ENCODE measurements around the gene ALG5.

The ALG5 gene

DNA sequence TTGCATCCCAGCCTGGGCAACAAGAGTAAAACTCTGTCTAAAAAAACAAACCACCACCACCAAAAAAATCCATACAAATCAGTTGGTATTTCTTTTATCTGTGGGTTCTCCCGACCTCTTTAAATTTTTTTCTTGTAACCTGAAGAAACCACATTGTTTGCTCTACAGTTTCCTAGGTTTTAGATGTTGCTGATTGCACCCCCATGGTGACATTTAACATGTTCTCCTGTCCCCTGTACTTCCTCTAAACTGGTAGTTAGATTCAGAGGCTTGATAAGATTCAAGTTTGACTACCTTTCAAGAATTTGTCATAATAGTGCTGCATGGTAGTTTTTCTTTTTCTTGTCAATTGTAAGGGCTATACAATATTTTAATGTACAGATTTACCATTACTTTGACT, 24.0 kb downstream of the ALG5 start:
- no peak for DNase-seq

DNA sequence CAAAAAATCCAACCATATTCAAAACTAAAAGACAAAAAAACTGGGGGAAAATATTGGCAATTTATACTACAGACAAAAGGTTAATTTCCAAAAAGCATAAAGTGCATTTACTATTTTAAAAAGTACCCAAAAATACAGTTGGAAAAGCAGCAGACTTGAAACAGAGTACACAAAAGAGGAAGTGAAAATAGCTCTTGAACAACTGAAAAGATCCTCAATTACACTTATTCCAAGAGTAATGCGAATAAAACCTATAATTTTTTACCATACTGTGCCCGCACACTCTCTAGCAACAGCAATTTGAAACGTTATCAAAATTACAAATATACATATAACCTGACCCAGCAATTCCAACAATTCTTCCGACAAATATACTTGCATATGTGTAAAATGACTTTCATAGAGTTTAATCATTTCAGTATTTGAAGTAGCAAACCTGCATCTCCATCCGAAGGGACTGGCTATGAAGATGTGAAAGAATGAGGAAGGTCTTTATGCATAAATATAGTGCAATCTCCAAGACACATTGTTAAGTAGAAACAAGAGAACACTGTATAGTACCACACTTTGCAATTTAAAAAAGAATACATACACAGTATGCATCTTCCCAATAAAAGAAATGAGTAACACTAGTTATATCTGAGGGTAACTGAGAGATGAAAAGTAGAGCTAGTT, 25.4 kb downstream of the ALG5 start:
- DNase-seq, result no peak

DNA sequence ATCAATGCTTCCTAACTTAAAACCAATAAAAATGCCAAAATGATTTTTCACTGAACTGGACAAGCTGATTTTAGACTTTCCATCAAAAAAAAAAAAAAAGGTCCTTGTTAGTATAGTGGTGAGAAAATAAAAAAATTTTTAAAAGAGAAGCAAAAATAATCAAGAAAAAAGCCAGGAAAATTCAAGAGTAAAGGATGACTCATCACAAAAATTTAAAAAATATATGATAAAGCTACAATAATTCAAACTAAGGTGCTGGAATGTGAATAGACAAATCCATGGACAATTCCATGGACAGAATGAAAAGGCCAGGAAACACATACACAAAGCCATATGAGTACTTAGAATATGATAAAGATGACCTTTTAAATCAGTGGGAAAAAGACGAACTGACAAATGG, 26.1 kb downstream of the ALG5 start:
- no peak for DNase-seq

DNA sequence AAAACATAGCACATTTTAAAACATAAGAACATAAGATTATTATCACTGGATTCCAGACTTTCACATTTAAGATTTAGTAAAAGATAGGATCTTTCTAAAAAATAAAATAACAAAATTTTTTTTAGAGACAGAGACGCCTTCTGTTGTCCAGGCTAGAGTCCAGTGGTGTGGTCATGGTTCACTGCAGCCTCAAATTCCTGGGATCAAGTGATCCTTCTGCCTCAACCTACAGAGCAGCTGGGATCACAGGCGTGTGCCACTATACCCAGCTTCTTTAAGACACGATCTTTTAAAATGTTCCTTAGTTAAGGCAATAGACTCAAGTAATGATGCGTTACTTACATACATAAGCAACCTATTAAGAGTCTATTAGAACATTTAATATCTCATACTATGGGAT, 32.7 kb downstream of the ALG5 start:
- DNase-seq, result no peak

DNA sequence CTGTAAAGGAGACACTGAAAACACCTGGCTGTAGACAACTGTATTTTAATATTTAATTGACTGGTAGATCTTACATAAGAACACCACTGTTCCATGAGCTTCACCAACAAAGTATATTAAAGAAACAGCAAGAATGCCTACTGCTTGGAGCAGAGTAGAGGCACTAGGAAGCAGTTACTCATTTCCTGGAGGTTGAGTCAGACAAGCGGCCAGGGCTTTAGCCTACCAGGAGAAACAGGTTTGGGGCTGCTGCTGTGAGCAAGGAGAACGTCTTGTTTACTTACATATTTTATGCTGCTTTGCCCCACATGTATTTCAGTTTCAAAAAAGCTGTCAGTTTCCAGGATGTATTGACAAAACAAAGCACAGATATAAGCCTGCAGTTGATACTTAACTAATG, 33.4 kb downstream of the ALG5 start:
- DNase-seq, result no peak

DNA sequence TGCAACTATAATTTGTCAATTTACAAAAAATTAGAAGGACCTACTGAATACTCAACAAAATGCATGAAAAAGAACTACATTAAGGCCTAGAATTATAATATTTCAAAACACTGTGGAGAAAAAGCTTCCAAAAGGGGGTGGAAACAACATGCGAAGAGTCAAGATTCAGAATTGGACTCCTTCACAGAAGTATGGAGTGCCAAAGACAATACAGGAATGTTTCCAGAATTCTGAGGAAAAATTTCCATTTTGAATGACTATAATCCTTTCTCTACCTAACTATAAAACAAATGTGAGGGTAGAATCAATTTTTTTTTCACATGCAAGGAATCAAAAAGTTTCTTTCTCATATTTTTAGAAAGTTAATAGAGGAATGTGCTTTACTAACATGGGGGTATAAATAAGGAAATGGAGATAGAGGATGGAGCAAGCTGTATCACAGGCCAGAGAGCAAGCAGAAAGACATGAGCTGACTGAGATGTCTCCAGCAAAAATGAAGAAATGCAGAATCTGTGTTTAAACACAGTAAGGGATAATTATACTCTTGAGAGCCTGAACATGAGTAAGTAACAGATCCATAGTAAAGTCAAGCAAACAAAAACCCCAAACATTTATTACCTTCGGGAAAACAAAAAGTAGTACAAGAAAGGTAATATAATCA, 39.6 kb downstream of the ALG5 start:
- no peak for DNase-seq

DNA sequence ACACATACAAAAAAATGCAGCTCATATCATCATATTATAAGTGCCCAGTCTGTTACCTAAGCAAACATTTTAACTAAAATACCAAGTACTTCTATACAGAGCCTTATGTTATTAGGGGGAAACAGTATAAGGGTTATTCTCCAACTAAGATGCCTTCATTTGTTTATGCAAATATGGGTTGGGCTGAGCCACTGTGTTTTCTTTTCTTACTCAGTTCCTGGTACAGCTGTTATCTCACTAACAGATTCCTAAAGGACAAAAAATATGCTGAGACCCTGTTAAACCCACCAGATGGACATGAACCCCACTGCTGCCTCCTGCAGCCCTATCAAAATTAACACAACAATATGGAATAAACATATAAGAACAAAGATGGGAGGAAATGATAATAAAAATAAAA, 44.6 kb downstream of the ALG5 start:
- no peak for DNase-seq

DNA sequence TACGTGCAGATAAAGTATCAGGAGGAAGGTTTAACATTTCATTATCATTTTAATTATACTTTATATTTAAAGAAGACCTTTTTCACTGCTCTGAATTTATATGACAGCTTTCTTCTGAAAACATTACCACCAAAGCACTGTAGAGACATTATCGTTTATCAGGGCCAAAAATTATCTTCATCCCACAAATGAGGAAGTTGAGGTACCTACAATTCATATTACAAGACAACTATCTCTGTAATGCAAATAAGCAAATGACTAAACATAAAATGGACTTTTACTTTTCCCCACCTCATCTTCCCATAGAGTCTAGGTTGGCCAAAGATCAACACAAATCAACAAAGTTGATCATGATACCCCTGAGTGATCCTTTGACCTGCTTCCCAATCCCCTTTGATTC, 48.2 kb downstream of the ALG5 start:
- no peak for DNase-seq

DNA sequence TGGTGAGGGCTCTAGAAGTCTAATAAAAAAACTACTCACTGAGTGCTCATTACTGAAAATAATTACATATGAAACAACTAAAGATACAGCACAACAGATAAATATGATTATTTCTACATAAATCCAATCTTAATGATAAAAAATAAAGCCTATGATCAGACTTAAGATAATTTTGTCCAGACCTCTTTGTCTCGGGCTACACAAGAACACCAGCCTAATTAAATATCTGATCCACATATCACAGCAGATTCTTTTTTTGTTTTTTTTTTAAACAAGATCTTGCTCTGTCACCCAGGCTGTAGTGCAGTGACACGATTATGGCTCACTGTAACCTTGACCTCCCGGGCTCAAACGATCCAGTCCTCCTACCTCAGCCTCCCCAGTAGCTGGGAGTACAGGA, 48.8 kb downstream of the ALG5 start:
- DNase-seq, result no peak

DNA sequence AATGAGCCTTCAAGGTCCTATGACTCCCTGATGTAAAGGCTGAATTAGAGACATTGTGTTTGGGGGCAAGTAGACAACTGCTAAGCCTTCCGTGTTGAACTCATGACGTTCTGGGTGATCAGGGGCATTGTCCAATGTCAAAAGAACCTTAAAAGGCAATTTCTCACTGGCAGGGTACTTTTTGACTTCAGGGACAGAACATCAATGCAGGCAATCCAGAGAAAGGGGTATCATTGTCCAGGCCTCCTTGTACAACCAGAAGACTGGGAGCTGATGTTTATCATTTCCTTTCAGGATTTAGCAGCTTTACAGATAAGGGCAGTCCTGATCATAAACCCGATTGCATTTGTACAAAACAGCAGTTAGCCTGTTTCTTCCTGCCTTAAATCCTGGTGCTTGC, 54.1 kb downstream of the ALG5 start:
- DNase-seq, result no peak

DNA sequence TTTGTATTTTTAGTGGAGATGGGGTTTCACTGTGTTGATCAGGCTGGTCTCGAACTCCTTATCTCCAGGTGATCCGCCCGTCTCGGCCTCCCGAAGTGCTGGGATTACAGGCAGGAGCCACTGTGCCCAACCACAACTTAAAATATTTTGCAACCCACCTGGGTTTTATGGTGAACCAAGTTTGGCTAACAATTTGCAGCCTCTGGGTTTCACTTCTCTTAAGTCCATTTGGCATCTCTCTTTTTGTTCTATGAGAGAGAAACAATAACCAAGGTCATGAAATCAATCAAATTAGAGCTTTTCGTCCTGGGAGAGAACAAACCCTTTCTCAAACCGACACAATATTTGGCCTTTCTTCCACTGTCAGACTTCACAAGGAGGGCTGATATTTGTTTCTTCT, 73.5 kb downstream of the ALG5 start:
- no peak for DNase-seq

DNA sequence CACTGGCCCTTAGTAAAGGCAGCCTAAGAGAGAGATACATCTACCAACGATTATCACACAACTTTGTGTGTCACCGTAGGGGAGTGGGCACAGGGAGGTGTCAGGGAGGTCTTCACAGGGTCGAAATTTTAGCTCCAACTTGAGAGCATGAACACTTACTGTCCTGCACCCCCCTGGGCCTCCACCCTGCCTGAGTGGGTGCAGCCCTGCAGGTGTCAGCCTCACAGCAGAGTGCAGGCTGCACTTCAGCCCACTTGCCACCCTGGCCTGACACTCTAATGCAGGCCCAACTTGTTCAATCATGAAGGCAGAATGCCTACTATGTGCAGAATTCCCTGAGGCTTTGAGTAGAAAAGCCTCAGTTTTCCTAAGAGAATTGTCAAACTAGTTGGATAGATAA, 75.1 kb downstream of the ALG5 start:
- no peak for DNase-seq

DNA sequence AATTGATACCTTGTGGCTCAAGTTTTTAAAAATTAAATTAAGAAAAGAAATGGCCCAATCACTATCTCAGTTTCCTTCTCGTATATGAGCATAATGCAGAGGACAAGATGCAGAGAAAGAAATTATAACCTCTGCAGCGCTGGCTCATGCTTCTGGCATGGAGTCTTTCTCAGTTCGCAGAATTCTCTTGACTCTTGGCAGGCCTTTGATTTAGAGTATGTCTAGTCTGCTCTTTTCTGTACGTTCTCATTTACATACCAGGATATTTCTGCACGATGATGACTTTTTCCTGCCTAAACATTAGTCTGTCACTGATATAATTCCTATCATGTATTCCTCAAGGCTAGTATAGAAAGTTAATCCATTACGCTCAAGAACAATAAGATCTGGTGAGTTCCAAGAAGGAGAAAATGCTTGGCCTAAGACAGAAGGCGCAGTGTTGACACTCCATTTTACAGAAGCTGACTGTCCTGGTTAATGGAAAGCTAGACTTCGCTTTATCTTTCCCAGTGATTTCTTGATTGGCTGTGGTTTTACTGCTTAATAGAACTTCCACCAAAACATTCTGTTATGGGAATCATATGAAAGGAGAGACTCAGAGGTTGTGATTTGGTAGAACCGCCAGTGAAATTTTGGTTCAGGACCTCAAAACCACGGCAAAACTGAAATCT, 77.4 kb downstream of the ALG5 start:
- no peak for DNase-seq

DNA sequence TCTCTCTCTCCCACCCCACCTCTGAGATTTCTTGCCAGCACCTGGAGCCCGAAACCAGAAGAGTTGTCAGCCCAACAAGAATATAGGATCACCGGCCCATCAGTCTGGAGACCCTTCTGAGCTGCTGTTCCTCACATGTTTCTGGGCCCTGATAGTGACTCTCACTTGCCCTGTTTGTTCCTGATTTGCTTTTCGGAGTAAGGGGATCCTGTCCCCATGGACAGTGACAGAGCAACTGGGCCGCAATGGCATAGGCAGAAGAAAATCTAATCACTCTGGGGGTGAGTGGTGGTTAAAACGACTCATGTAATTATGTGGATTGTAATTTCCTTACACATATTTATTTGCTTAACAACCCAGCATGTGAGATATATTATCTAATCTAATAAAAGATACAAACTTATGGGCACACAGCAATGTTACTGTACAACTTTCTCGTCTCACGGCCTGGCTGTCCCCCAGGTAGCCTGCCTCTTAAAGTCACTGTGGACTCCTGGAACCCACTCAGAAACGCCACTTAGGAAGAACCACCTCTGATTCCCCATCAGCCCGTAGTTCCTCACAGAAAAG, 78.4 kb downstream of the ALG5 start:
- DNase-seq, result no peak

DNA sequence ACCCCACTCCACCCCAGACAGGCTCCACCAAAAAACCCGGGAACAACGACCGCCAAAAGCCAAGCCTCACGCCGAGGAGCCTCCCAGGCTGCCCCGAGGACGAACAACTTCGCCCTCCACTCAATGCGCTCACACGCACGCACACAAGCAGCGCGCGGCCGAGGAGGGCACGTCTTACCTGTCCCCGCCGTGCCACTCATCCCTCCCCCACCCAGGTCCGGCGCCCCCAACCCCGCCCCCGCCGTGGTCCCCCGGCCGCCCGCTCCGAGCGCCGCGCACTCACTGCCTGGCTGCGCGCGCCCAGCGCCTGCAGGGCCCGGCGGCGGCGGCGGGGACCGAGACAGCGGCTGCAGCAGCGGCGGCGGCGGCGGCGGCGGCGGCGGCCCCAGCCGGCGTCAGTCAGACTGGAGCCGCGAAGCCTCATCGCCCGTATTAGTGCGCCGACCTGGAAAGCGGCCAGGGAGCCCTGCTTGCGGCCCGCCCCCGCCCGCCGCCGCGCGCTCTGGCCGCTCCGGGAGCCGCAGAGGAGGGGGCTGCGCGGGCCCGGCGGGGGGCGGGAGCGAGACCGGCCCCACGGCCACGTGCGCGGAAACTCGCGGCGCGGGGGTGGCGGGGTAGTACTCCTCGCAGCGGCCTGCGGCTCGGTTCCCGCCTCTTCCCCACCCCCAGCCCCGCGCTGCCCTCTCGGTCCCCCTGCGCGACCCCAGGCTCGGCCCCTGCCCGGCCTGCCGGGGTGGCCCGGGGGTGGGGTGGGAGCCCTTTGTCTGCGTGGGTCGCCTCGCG, 79.1 kb downstream of the ALG5 start, which contains the start of gene SMAD9:
Gene SMAD9 (minus strand): TSS at position 406 of the 783 bp plus-strand sequence. CDS start 40,549 bp downstream, outside the sequence.
- no peak for DNase-seq

DNA sequence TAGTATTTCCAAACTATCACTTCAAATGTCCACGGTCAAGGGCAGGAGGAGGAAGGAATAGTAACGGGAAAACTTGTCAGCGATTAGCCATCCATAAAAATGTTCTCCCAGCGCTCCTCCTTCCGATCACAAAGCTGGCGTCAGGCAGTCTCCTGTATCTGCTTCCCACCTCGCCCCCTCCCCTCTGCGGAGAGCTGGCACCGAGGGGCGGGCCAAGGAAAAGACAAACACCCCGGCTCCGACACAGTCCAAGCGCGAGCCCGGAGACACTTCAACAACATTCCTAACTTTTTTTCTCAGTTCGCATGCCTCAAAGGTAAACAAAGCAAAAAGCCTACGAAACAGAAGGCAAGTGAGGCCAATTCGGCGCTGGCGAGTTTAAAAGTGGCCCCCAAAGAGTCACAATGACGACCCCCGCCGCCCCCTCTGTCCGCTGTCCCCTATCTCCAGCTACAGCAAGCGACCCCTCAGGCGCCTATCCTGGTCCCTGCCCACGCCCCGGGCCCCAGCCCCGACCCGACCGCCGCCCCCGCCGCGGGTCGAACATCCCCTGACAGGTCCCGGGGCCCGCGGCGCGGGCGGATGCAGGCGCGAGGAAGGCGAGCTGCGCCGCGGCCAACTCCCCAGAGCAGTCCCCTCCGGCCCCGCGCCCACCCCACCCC, 79.8 kb downstream of the ALG5 start:
- no peak for DNase-seq

DNA sequence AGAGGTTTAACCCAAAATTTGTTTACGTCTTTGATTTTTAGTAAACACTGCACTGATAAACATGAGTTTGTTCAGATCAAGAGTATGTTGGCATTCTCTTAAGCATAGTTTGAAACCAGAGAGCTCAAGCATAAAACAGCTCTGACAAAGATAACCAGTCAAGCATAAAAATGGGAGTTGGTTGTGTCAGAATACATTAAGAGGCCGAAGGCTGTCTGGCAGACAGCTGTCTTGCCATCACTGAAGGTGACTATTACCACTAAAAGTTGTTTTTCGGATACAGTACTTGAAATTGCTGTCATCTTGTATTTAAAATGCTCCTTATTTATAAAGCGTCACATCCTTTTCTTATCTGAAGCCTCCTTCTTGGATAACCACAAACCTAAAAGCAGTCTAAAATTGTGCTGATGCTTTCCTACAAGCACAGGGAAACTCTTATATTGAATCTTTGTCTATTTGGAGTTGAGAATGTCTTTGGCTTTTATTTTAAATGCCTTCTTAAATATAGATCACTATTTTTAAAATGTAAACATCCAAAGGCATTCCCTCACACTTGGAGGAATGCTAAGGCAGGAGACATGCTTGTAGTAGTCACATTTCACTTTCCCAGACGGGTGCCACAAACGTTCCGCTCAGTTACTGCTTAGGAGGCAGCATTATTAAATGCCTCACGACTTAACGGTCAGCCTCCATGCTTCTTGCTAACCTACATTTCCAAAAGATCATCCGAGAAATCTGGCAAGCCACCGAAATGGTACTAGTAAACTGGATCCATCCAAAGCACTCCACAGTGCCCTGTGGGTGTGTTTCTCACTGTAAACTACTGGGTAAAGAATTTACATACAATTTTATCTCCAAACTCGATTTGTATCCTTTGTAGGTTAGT, 80.7 kb downstream of the ALG5 start:
- DNase-seq, result no peak

DNA sequence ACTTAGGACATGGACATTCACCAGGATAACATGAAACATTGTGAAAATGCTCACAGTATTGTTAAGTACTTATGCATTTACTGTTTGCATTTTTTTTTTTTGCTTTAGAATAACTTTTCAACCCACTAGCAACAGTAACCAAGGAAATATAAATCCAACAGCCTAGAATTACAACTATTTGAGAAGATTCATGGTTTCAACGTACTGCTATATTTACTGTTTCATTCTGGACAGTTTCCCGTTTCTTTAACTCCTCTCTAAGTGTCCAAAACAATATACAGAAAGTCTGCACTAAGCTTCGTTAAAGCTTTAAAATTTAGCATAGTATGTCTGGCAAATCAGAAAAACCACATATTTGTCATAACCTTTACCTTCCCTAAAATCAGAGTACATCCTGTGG, 81.8 kb downstream of the ALG5 start:
- no peak for DNase-seq

DNA sequence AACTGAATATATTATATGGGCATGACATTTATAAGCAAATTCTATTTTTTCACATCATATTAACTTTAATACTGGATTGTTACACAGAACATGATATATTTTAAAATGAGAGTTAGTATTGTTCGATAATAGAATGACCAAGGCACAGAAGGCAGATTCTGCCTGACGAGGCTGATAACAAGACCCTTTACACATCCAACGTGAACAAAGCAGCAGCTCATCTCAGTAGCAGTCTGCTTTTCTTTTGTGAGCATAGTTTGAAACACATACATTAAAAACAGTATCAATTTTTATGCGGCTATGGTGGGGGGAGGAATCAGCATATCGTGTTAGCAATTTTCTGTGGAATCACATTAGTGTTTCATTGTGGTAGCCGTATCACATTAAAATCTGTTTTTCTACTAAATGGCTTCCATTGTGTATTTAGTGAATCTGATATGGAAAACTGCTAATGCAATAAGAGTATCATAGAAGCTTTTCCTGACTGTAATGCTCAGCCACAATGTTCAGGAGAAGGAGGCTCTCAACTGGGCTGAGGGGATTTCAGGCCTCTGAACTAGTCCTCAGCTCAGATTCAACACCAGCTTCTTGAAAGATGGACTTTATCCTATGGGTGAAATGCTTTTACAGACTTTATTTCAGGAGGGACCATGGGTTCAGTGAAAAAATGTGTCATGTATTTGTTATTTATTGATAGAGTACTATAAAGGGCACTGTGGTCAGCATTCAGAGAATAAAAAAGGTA, 83.1 kb downstream of the ALG5 start:
- no peak for DNase-seq

DNA sequence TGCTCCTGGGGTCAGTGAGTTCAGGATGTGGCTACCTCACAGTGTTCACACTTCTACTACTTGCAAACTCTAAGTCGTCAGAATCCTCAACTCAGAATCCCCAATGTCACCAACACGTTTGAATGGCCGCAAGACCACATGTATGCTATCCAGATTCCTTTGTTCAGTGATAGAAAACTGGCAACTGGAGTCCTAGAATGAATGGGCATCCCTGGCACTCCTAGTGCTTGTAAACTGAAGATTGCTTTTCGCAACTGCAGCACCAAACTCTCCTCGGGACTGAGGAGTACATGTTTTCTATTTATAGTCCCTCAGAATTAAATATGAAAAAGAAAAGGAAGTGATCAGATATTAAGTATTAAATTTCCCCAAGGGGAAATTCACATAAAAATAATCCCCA, 84.0 kb downstream of the ALG5 start:
- no peak for DNase-seq

DNA sequence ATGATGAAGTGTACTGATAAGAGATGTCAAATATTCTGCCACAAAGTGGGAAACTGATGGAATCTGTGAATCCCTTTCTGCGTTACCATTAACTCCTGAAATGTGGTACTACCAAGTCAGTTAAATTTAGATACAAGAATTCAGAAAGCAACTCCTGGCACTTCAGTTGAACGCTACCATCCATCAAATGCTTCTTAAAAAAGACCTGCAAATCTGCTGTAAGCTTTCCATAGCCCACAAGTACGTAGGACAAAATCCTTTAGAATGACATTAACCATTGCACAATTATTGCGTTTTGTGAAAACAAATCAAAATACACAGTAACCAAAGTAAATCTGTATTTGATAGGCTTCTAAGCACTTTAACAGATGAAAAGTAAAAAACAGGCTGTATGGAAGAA, 84.5 kb downstream of the ALG5 start:
- no peak for DNase-seq

All from CD4-positive, alpha-beta T cell treated with Interleukin-17A for 1 hour (primary cell).